Breast epithelium (tissue), 3 donors: ENCODE measurements around the gene YTHDF1.

Source experiments
- CTCF ChIP-seq, 3 donors: fragments of 450-650 bp; IDR thresholded peaks; one replicate each; pipeline ENCODE4 v1.5.1; 2016 to 2017; ENCODE audit warnings: antibody characterized with exemption in 3 of 3, mild to moderate bottlenecking in 3 of 3, moderate library complexity in 3 of 3
- POLR2A ChIP-seq: fragments of 450-650 bp; IDR thresholded peaks from one replicate; pipeline ENCODE4 v1.6.1; 2016; ENCODE audit warnings: antibody characterized with exemption, mild to moderate bottlenecking, moderate library complexity
- POLR2AphosphoS5 ChIP-seq, 3 donors: sonication (generic); formaldehyde crosslinking; IDR thresholded peaks; one replicate each; pipeline ENCODE4 v1.6.1; 2017; ENCODE audit warnings: antibody characterized with exemption in 3 of 3

- no peak for TF ChIP-seq CTCF (IDR thresholded peaks at IDR 0.05)
- no peak for TF ChIP-seq POLR2A
- TF ChIP-seq POLR2AphosphoS5 (IDR thresholded peaks at IDR 0.05) = no peak
Observed at GRCh38 chr20:63153254-63154221, 62.4 kb downstream of the YTHDF1 start.
